ENCODE results near the gene BTN2A1.
"Not testable (repeated sequence)": the region's sequence is repeated elsewhere in the genome, so short reads cannot be mapped to it uniquely, and the experiment has no call there.

Gene BTN2A1

GRCh38 chr6:26457806-26458688 is at the start of gene BTN2A1:
Gene BTN2A1 (plus strand): TSS chr6:26457955. CDS start chr6:26458637, 682 bp downstream.
- peak; percentile 79 for DNase-seq (ENCODE audit: low spot score)

GRCh38 chr6:26408828-26409730 is 48.7 kb upstream of the BTN2A1 start:
- DNase-seq (ENCODE audit: low spot score): no peak

- DNase-seq (ENCODE audit: low spot score): no peak
These were observed 46.0 kb upstream of the BTN2A1 start for GRCh38 chr6:26411751-26412150.

GRCh38 chr6:26412228-26412627 is 45.5 kb upstream of the BTN2A1 start:
- DNase-seq (ENCODE audit: low spot score): no peak

- DNase-seq (ENCODE audit: low spot score): no peak
These were observed 44.8 kb upstream of the BTN2A1 start for GRCh38 chr6:26412954-26413353.

GRCh38 chr6:26414281-26414680 is 43.5 kb upstream of the BTN2A1 start:
- no peak for DNase-seq (ENCODE audit: low spot score)

GRCh38 chr6:26415036-26415614 is 42.6 kb upstream of the BTN2A1 start:
- no peak for DNase-seq (ENCODE audit: low spot score)

GRCh38 chr6:26415791-26416190 is 42.0 kb upstream of the BTN2A1 start:
- DNase-seq (ENCODE audit: low spot score): no peak

- DNase-seq (ENCODE audit: low spot score): no peak
These were observed 41.5 kb upstream of the BTN2A1 start for GRCh38 chr6:26416288-26416687.

GRCh38 chr6:26418077-26418476 is 39.7 kb upstream of the BTN2A1 start:
- DNase-seq (ENCODE audit: low spot score): not testable (repeated sequence)

- not testable (repeated sequence) for DNase-seq (ENCODE audit: low spot score)
These were observed 39.0 kb upstream of the BTN2A1 start for GRCh38 chr6:26418795-26419194.

GRCh38 chr6:26420688-26421171 is 37.0 kb upstream of the BTN2A1 start:
- peak; percentile 72 for DNase-seq (ENCODE audit: low spot score)

- DNase-seq (ENCODE audit: low spot score): peak; percentile 85
These were observed 36.3 kb upstream of the BTN2A1 start for GRCh38 chr6:26421259-26422144.

GRCh38 chr6:26422329-26422728 is 35.4 kb upstream of the BTN2A1 start:
- no peak for DNase-seq (ENCODE audit: low spot score)

GRCh38 chr6:26426691-26427450 is 30.9 kb upstream of the BTN2A1 start:
- DNase-seq (ENCODE audit: low spot score): no peak

GRCh38 chr6:26427451-26427809 is 30.3 kb upstream of the BTN2A1 start:
- no peak for DNase-seq (ENCODE audit: low spot score)

GRCh38 chr6:26428206-26428605 is 29.5 kb upstream of the BTN2A1 start:
- DNase-seq (ENCODE audit: low spot score): no peak

GRCh38 chr6:26430787-26431186 is 27.0 kb upstream of the BTN2A1 start:
- DNase-seq (ENCODE audit: low spot score): no peak

- no peak for DNase-seq (ENCODE audit: low spot score)
These were observed 26.2 kb upstream of the BTN2A1 start for GRCh38 chr6:26431258-26432172.

Measured in left forelimb (tissue), 1 donor.